GM12878 (cell line): ENCODE data around the gene CCDC15. TPM values are rescaled to one million over a fixed set of nuclear protein-coding genes. Genes with fewer than 3 reads are reported as not detected.

ENCODE experiments used
- ATAC-seq: fragments of 200-7000 bp; cut with Tn5 transposase; 3 replicates; pipeline ENCODE4 v1.9.1; 2020; ENCODE audit warnings: mild to moderate bottlenecking, moderate library complexity
- BruUV-seq: library from RNA; stranded (reverse); fragments of 400-500 nt; replicated peaks from 2 replicates; lab custom pipeline; 2021; lab: Mats Ljungman, UMichigan
- CTCF ChIA-PET: fragments of 300-600 bp; sonication (Branson Sonifier 250); formaldehyde crosslinking; extraction: SDS; loops from one replicate; lab custom pipeline; 2021; ENCODE audit warnings: inconsistent platforms; lab: Yijun Ruan, JAX
- POLR2A ChIA-PET: fragments of 350-600 bp; formaldehyde crosslinking; extraction: SDS; loops from one replicate; lab custom pipeline; 2021; ENCODE audit warnings: inconsistent platforms; lab: Charles Lee
- RAD21 ChIA-PET: fragments of 300-600 bp; sonication (Branson Sonifier 250); formaldehyde crosslinking; loops from one replicate; lab custom pipeline; 2023; ENCODE audit warnings: antibody characterized with exemption; ENCODE audit not compliant: unreplicated experiment; lab: Charles Lee
- SMC1A ChIA-PET: fragments of 300-600 bp; sonication (Branson Sonifier 250); formaldehyde crosslinking; loops from one replicate; lab custom pipeline; 2023; ENCODE audit not compliant: unreplicated experiment, uncharacterized antibody; lab: Charles Lee
- DNase-seq: peaks from one replicate; pipeline ENCODE4 v3.0.0-alpha.2; 2011; ENCODE audit warnings: low read depth, low spot score
- FAIRE-seq: peaks from 3 replicates; lab custom pipeline; 2011; peaks lifted over from hg19 to GRCh38; lab: Jason Lieb, UNC
- H2AFZ ChIP-seq: 2 replicates; pipeline ENCODE4 v1.6.0; 2011; ENCODE audit warnings: low read depth, low read length, control low read depth; ENCODE audit not compliant: control insufficient read depth
- H3K27ac ChIP-seq: 2 replicates; pipeline ENCODE4 v1.5.1; 2011; ENCODE audit warnings: control low read depth; ENCODE audit not compliant: control insufficient read depth, insufficient read depth
- H3K27me3 ChIP-seq, 2 experiments: replicated peaks in 1 of 2; 2 replicates each; pipeline versions ENCODE4 v1.6.0 to v1.6.1; 2011; ENCODE audit warnings: low read length in 1 of 2; ENCODE audit not compliant: control insufficient read depth in 2 of 2, insufficient read depth in 2 of 2
- H3K36me3 ChIP-seq, 2 experiments: 2 replicates each; pipeline ENCODE4 v1.5.1; 2011; ENCODE audit warnings: low read length in 1 of 2; ENCODE audit not compliant: control insufficient read depth in 2 of 2, insufficient read depth in 2 of 2
- H3K4me1 ChIP-seq: 2 replicates; pipeline ENCODE4 v1.6.1; 2011; ENCODE audit warnings: mild to moderate bottlenecking, low read length, moderate library complexity, mixed read lengths; ENCODE audit not compliant: control insufficient read depth, insufficient read depth
- H3K4me2 ChIP-seq: 2 replicates; pipeline ENCODE4 v1.6.0; 2011; ENCODE audit warnings: control low read depth; ENCODE audit not compliant: control insufficient read depth, insufficient read depth
- H3K4me3 ChIP-seq: fragments of 200-600 bp; sonication (generic); 2 replicates; pipeline ENCODE4 v1.5.1; 2016
- H3K79me2 ChIP-seq: 2 replicates; pipeline ENCODE4 v1.6.0; 2011; ENCODE audit warnings: low read length; ENCODE audit not compliant: control insufficient read depth, insufficient read depth
- H3K9ac ChIP-seq: 2 replicates; pipeline ENCODE4 v1.8.0; 2011; ENCODE audit warnings: low read length, control low read depth, mixed read lengths; ENCODE audit not compliant: control insufficient read depth, insufficient read depth
- H3K9me3 ChIP-seq: replicated peaks from 3 replicates; pipeline ENCODE4 v1.5.1; 2011; ENCODE audit warnings: mild to moderate bottlenecking, low read length; ENCODE audit not compliant: control insufficient read depth, insufficient read depth
- H4K20me1 ChIP-seq: 2 replicates; pipeline ENCODE4 v1.6.0; 2011; ENCODE audit not compliant: control insufficient read depth, insufficient read depth
- BMI1 ChIP-seq: fragments of 450-650 bp; IDR thresholded peaks from 2 replicates; pipeline ENCODE4 v1.6.1; 2016; ENCODE audit warnings: mild to moderate bottlenecking, moderate library complexity, borderline replicate concordance
- IRF4 ChIP-seq: IDR thresholded peaks from 2 replicates; pipeline ENCODE4 v1.6.1; 2011; ENCODE audit warnings: low read depth, low read length
- NFYB ChIP-seq: IDR thresholded peaks from 2 replicates; pipeline ENCODE4 v1.6.1; 2011; ENCODE audit warnings: low read depth, mild to moderate bottlenecking, low read length, improper control_type of control experiment, moderate library complexity; ENCODE audit not compliant: insufficient read depth
- NR2C1 ChIP-seq: fragments of 450-650 bp; IDR thresholded peaks from 2 replicates; pipeline ENCODE4 v1.6.1; 2017; ENCODE audit warnings: antibody characterized with exemption, mild to moderate bottlenecking, moderate library complexity
- PAX5 ChIP-seq: IDR thresholded peaks from 2 replicates; pipeline ENCODE4 v1.6.1; 2011; ENCODE audit warnings: low read depth, low read length, borderline replicate concordance
- POLR2A ChIP-seq: IDR thresholded peaks from 2 replicates; pipeline ENCODE4 v1.6.1; 2011; ENCODE audit warnings: low read depth, mild to moderate bottlenecking, low read length
- POLR2AphosphoS2 ChIP-seq: IDR thresholded peaks from 2 replicates; pipeline ENCODE4 v1.6.1; 2011; ENCODE audit warnings: low read depth, mild to moderate bottlenecking, low read length, improper control_type of control experiment, moderate library complexity
- RB1 ChIP-seq: fragments of 450-650 bp; formaldehyde crosslinking; IDR thresholded peaks from 2 replicates; pipeline ENCODE4 v1.6.1; 2017; ENCODE audit warnings: mild to moderate bottlenecking, borderline replicate concordance
- RELB ChIP-seq: fragments of 450-650 bp; IDR thresholded peaks from 2 replicates; pipeline ENCODE4 v1.6.1; 2017; ENCODE audit warnings: low read depth, mild to moderate bottlenecking, moderate library complexity
- SIX5 ChIP-seq: IDR thresholded peaks from 2 replicates; pipeline ENCODE4 v1.6.1; 2011; ENCODE audit warnings: mild to moderate bottlenecking, low read depth, low read length, moderate library complexity; ENCODE audit not compliant: severe bottlenecking
- SREBF1 ChIP-seq: IDR thresholded peaks from 2 replicates; pipeline ENCODE4 v1.6.1; 2012; ENCODE audit warnings: mild to moderate bottlenecking, low read length
- ZNF207 ChIP-seq: fragments of 450-650 bp; IDR thresholded peaks from 2 replicates; pipeline ENCODE4 v1.6.1; 2014; ENCODE audit warnings: antibody characterized with exemption, mild to moderate bottlenecking, borderline replicate concordance
- ZNF274 ChIP-seq: IDR thresholded peaks from one replicate; pipeline ENCODE4 v1.8.0; 2011; ENCODE audit not compliant: insufficient read length, insufficient read depth
- ZNF592 ChIP-seq: fragments of 450-650 bp; IDR thresholded peaks from 2 replicates; pipeline ENCODE4 v1.6.1; 2017; ENCODE audit warnings: mild to moderate bottlenecking, moderate library complexity
- ZZZ3 ChIP-seq: IDR thresholded peaks from 2 replicates; pipeline ENCODE4 v1.6.1; 2011; ENCODE audit warnings: low read depth; ENCODE audit not compliant: control insufficient read depth, insufficient read length
- WGBS: methylation state at CpG from one replicate; pipeline ENCODE4 v1.1.6; 2016; ENCODE audit warnings: low lambda C conversion rate; ENCODE audit not compliant: insufficient replicate concordance, insufficient coverage; ENCODE audit errors: missing lambda C conversion rate; 5-methylcytosine and 5-hydroxymethylcytosine counted together
- in situ Hi-C: fragments of 300-500 bp; cut with MboI; formaldehyde crosslinking; loops from 9 replicates; pipeline ENCODE4 v1.14.3; 2018; ENCODE audit warnings: mixed read lengths
- intact Hi-C: fragments of 100-400 bp; cut with micrococcal nuclease; formaldehyde crosslinking; loops from one replicate; pipeline ENCODE4 v1.14.2; 2022; ENCODE audit not compliant: unreplicated experiment
- polyA plus RNA-seq, 11 experiments: library from polyadenylated mRNA; depleted of rRNA in 4 of 11; unstranded in 6 of 11; stranded (reverse) in 5 of 11; fragments of >200 nt; fragmentation: Nextera tagmentation in 4 of 11; fragmentation: Illumina TruSeq in 1 of 11; extraction: Ambion mirVana in 4 of 11; extraction: Trizol in 1 of 11; gene quantifications; 1 replicate in 1 of 11; 2 replicates in 10 of 11; pipeline versions ENCODE4 v1.2.1 to v1.2.3, GENCODE V29; 2011 to 2016; ENCODE audit warnings: inconsistent platforms in 2 of 11, missing spikeins in 2 of 11, low read depth in 1 of 11
- total RNA-seq, 4 experiments: library from RNA; depleted of rRNA in 3 of 4; stranded (reverse); fragments of >200 nt in 3 of 4; fragmentation: Illumina TruSeq in 1 of 4; extraction: Trizol in 1 of 4; gene quantifications; 2 replicates each; pipeline versions ENCODE4 v1.2.1 to v1.2.3, GENCODE V29; 2013 to 2021
- TF ChIP-seq, protein P1 (sequence below): fragments of 450-650 bp; IDR thresholded peaks from 2 replicates; pipeline ENCODE4 v1.6.1; 2018; ENCODE audit warnings: borderline replicate concordance, mild to moderate bottlenecking; ENCODE audit not compliant: partially characterized antibody

CCDC15 gene
- total and polyA plus RNA-seq, 10 of the 15 experiments (the other 5 are each of a cell fraction or from before 2014, with no cell fraction given): 2.0 to 5.3 (median 3.3) TPM

DNA sequence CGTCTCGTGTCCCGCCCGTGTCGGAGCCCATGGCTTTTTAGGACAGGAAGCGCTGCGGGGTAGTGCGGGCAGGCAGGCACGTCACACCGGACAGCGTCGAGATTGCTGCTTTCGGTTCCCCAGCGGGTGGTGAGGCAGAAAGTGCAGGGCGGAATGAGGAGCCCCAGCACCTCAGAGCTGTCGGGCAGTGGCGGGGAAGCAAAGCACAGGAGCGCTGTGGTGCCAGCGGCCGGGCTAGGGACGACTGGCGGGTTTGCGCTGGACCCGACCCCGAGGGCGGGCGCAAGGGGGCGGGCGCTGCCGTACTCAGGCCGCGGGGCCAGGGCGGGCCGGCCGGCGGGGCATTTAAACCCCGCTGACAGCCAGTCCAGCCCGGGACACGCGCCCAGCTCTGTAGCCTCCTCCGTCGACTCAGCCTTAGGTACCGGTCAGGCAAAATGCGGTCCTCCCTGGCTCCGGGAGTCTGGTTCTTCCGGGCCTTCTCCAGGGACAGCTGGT lies 109.0 kb downstream of the CCDC15 start, which contains the start of gene SLC37A2:
Gene SLC37A2, plus strand, starts transcription at position 375 of the 498 bp plus-strand sequence. Its CDS starts 63 bp downstream, at position 438.
- no peaks in the 10 kb centered on the region for H3K36me3 ChIP-seq
- ChIA-PET SMC1A (interaction anchor here (1.2 to 3.0 kb wide), 7 partner anchors 11 to 109 kb away, joined by 3 to 36 read pairs (median 8); partner anchors contain the start of genes CCDC15 and TMEM218), POLR2A (interaction anchor here (1.0 to 2.1 kb wide), 6 partner anchors 10 to 109 kb away, joined by 3 to 42 read pairs (median 8); partner anchors contain the start of genes CCDC15 and TMEM218), RAD21 (interaction anchor here (1.2 to 2.7 kb wide), 5 partner anchors 10 to 79 kb away, joined by 3 to 44 read pairs (median 5); partner anchors contain the start of gene TMEM218), CTCF (interaction anchor here (0.9 to 2.1 kb wide), 7 partner anchors 9 to 293 kb away, joined by 3 to 20 read pairs (median 6); partner anchors contain the start of gene TMEM218)
- no peaks in the 10 kb centered on the region for H3K79me2 ChIP-seq
- DNase-seq (peak; percentile 62), ATAC-seq (peak; percentile 94), FAIRE-seq (peak; percentile 54)
- peak within 1 kb of the TSS; percentile 62 for H3K9ac ChIP-seq
- no peaks in the 10 kb centered on the region; a peak in 1 of 4 replicates for H3K27me3 ChIP-seq
- H3K9me3 ChIP-seq: no peaks in the 10 kb centered on the region
- intact Hi-C loops: loop anchor here (1.0 to 5.0 kb wide), 3 partner anchors 9 to 104 kb away; no protein-coding TSS in a partner anchor
- peak within 1 kb of the TSS; percentile 73 for H2AFZ ChIP-seq
- in situ Hi-C loops: no loop called here
- H4K20me1 ChIP-seq: no peaks in the 10 kb centered on the region
- no peak within 1 kb of the TSS for H3K27ac ChIP-seq
- peak within 1 kb of the TSS; percentile 93 for H3K4me2 ChIP-seq
- BruUV-seq: no TSS peak
- under 1% methylated on average over 41 of the region's 46 CpGs for WGBS
- peaks cover 4% of the 10 kb centered on the region; the same call in 1 of the 2 replicates for H3K4me1 ChIP-seq
- peak within 1 kb of the TSS; percentile 77 for H3K4me3 ChIP-seq
- TF ChIP-seq ZNF207 (peak; percentile 76), IRF4 (peak; percentile 90), BMI1 (peak; percentile 33; the same call in 1 of the 2 replicates), SREBF1 (no peak), SIX5 (no peak), POLR2A (peak; percentile 94), ZNF592 (no peak), PAX5 (peak; percentile 86; the same call in 1 of the 2 replicates), ZNF274 (no peak), NFYB (no peak), RB1 (peak; percentile 61; the same call in 1 of the 2 replicates), ZZZ3 (no peak), RELB (no peak; the same call in 1 of the 2 replicates), NR2C1 (no peak), POLR2AphosphoS2 (0 out of 2 replicates have a peak, but pooled peaks have one; percentile 22)
- TF ChIP-seq, protein P1, sequence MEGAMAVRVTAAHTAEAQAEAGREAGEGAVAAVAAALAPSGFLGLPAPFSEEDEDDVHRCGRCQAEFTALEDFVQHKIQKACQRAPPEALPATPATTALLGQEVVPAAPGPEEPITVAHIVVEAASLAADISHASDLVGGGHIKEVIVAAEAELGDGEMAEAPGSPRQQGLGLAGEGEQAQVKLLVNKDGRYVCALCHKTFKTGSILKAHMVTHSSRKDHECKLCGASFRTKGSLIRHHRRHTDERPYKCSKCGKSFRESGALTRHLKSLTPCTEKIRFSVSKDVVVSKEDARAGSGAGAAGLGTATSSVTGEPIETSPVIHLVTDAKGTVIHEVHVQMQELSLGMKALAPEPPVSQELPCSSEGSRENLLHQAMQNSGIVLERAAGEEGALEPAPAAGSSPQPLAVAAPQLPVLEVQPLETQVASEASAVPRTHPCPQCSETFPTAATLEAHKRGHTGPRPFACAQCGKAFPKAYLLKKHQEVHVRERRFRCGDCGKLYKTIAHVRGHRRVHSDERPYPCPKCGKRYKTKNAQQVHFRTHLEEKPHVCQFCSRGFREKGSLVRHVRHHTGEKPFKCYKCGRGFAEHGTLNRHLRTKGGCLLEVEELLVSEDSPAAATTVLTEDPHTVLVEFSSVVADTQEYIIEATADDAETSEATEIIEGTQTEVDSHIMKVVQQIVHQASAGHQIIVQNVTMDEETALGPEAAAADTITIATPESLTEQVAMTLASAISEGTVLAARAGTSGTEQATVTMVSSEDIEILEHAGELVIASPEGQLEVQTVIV: no peak
